LNCAP (cell line): ENCODE results near the gene GNAQ.

ENCODE experiments used
- CTCF ChIP-seq: fragments of 450-650 bp; IDR thresholded peaks from 2 replicates; pipeline ENCODE4 v1.5.1; 2017; ENCODE audit warnings: mild to moderate bottlenecking

Gene GNAQ

GRCh38 chr9:77726814-77727213, 304.8 kb downstream of the GNAQ start:
- no peak for TF ChIP-seq CTCF

- no peak for TF ChIP-seq CTCF
These were observed 305.3 kb downstream of the GNAQ start for GRCh38 chr9:77726289-77726688.

GRCh38 chr9:77725820-77726219, 305.8 kb downstream of the GNAQ start:
- TF ChIP-seq CTCF = no peak

- no peak for TF ChIP-seq CTCF
These were observed 306.4 kb downstream of the GNAQ start for GRCh38 chr9:77725046-77725694.

- TF ChIP-seq CTCF = no peak
These were observed 312.3 kb downstream of the GNAQ start for GRCh38 chr9:77719321-77719720.

GRCh38 chr9:77714077-77714549, 317.5 kb downstream of the GNAQ start:
- TF ChIP-seq CTCF = no peak

- no peak for TF ChIP-seq CTCF
These were observed 319.0 kb downstream of the GNAQ start for GRCh38 chr9:77712533-77713130.
